GM12874 (cell line): ENCODE data around the gene IGF2R.

Experiments
- CTCF ChIP-seq: IDR thresholded peaks from 2 replicates; pipeline ENCODE4 v1.5.1; 2011; ENCODE audit warnings: low read depth, mild to moderate bottlenecking, control low read depth, low read length, moderate library complexity; ENCODE audit not compliant: insufficient read depth

IGF2R gene

GRCh38 chr6:160089534-160089897 lies 120.6 kb downstream of the IGF2R start:
- TF ChIP-seq CTCF: no peak

- TF ChIP-seq CTCF: no peak
Observed at GRCh38 chr6:160092602-160093001, 123.7 kb downstream of the IGF2R start.

- TF ChIP-seq CTCF: no peak
Observed at GRCh38 chr6:160093061-160093460, 124.2 kb downstream of the IGF2R start.

GRCh38 chr6:160093946-160094345 lies 125.1 kb downstream of the IGF2R start:
- no peak for TF ChIP-seq CTCF

- no peak for TF ChIP-seq CTCF
Observed at GRCh38 chr6:160095146-160095845, 126.4 kb downstream of the IGF2R start.

- no peak for TF ChIP-seq CTCF
Observed at GRCh38 chr6:160101277-160102205, 132.7 kb downstream of the IGF2R start.

- no peak for TF ChIP-seq CTCF
Observed at GRCh38 chr6:160102399-160102798, 133.5 kb downstream of the IGF2R start.
